COLO668 (cell line): ENCODE data around the gene PRDM16.
"Not testable (repeated sequence)": the region's sequence is repeated elsewhere in the genome, so short reads cannot be mapped to it uniquely, and the experiment has no call there.

Source experiments
- DNase-seq: peaks from one replicate; lab custom pipeline; 2025; ENCODE audit not compliant: unreplicated experiment; lab: John Stamatoyannopoulos, UW

The PRDM16 gene

GRCh38 chr1:3159121-3159520 lies 90.1 kb downstream of the PRDM16 start:
- DNase-seq, result no peak

GRCh38 chr1:3159996-3160395 lies 91.0 kb downstream of the PRDM16 start:
- no peak for DNase-seq

DNA sequence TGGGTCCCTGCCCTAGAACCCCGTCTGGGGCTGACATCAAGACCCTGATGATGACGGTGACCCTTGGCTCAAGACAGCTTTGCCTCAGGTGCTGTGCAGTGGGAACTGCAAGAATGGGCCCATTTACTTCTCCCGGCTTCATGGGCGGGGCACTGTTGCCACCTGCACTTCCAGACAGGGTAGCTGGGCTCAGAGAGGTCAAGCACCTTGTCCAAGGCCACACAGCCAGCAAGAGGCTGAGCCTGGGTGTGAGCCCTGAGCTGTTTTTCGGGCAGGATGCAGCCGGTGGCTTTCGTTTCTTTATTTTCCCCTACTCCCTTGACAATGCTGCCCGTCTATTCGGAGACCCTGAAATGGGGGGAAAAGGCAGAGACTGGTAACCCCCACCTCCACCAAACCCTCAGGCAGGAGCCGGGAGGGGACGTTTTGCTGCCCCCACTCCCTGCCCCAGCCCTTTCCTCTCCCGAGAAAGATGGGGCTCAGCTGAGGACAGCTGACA lies 91.7 kb downstream of the PRDM16 start:
- DNase-seq, result no peak

DNA sequence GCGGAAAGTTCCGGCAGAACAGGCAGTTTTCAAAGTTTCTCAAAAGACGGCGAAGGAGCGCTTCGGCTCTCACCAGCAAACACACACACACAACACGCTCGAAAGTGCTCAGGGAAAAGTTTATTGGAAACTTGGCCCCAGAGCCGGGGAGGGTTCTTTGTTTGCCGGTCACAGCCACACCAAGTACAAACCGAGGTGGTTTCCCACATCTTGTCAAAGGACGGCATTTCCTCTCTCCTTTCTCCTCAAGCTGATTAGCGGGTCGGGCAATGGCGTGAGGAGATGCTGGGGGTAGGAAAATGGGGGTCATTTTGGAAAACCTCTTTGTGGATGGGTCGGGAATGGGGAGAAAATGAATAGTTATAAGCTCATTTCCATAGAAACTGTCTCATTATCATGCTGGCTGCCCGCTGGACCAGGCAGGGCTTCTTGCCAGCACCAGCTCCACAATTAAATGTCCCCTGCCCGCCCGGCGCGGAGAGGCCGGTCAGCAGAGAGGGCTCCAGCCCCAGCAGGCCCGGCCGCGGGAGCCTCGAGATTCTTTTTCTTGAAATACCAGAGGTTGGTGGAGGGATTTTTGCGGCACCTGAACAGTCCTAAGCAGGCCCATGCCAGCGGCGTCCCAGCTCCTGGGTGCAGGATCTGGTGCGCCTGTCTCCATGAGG lies 92.3 kb downstream of the PRDM16 start:
- DNase-seq, result no peak

DNA sequence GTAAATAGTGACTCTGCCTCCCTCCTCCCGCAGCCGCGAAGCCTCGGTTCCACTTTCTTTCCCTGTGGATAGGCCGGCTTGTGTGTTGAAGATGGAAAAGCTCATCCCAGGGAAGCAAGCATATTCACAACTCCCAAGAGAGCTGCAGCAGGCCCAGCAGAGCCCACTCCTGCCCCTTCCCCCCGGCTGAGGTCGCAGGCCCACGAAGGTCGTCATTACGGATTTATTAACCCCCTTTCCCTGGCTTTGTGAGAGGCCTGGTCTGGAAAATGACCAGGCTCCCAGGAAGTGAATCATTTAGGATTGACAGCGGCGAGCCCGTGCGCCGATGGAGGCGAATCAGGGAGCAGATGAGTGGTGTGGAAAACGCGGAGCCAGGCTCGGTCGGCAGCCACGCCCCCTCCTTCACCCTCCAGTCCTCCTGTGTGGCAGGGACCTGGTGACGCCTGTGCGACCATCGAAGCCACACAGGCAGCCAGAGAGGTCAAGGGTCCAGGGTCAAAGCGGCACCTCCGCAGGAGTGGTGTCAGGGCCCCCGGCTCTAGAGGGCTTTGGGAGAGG lies 93.4 kb downstream of the PRDM16 start:
- DNase-seq, result no peak

- DNase-seq, result no peak
These were observed 94.4 kb downstream of the PRDM16 start for GRCh38 chr1:3163356-3163755.

DNA sequence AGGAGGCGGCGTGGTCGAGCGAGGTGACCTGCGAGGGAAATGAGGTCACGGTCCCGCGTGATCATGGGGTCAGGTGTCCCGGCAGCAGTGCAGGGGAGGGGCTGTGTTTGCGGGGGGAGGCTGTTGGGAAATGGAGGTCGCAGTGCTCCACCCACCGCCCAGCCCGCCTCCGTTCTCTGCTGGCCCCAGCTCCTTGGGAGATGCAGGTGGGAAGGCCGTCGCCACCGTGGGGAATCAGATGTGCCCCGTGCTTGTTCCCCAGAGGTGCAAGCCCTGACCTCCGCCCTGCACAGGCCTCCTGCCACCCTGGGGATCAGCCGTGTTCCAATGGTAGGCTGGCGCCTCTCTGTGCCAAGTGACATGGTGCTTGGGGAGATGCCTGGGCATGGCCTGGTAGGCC lies 95.7 kb downstream of the PRDM16 start:
- no peak for DNase-seq

DNA sequence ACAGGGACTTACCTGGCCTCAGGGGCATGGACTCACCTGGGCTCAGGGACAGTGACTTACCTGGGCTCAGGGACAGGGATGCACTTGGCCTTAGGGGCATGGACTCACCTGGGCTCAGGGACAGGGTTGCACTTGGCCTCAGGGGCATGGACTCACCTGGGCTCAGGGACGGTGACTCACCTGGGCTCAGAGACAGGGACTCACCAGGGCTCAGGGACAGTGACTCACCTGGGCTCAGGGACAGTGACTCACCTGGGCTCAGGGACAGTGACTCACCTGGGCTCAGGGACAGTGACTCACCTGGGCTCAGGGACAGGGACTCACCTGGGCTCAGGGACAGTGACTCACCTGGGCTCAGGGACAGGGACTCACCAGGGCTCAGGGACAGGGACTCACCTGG lies 96.2 kb downstream of the PRDM16 start:
- not testable (repeated sequence) for DNase-seq

- DNase-seq, result no peak
These were observed 97.4 kb downstream of the PRDM16 start for GRCh38 chr1:3166206-3166918.

DNA sequence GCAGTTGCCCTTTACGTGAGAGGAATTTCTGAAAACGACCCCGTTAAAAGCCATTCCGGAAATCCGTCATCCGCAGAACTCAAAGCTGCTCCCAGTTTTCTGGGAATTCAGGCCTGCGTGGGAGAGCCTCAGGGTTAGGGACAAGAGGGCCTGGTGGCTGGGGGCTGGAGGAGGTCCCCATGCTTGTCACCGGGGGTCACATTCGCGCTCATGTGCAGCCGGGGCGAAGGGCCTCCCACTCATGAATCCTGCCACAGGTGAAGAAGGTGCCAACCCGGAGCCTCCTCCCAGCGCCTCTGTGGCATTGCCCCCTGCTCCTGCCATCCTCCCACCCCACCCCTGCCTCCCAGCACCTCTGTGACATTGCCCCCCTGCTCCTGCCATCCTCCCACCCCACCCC lies 98.3 kb downstream of the PRDM16 start:
- DNase-seq, result no peak

- no peak for DNase-seq
These were observed 99.7 kb downstream of the PRDM16 start for GRCh38 chr1:3168678-3169077.

GRCh38 chr1:3169665-3170356 lies 100.8 kb downstream of the PRDM16 start:
- DNase-seq, result no peak

DNA sequence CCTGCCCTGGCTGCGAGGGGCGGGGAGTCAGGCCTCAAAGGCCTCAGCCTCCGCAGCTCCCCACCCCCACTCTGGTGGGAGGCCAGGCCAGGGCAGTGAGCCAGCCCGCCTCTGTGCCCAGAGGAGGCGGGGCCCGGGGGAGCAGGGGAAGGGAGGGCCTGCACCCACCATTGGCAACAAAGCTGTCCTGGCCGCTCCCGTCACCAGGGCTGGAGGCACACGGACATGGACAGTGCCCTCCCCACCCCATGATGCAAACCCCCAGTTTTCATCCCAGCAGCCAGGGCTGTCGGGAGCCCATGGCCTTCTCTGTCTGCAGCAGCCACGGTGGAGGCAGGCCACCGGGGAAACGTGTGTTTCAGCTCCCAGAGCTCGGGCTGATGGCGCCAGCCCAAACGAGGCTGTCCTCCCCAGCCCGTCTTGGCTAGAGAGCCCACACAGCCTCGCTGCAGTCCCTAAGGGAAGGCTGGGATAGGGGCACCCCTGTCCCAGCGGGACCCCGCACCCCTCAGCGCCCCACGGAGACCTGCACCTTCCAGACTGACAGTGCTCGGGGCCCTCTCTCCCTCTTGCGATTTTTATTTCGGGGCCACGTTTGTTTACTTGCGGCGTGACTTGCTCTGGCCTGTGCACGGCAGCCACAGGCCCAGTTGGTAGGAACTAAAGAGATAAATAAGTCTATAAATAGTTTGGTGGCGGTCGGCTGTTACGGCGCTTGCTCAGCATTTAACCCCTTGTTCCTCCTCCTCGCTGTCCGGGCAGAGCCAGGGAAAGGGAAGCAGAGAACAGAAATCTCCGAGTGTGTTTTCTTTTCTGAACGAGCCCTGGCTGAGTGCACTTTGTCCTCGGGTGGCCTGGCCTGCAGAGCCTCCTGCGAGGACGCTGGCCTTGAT lies 101.8 kb downstream of the PRDM16 start:
- DNase-seq, result no peak

DNA sequence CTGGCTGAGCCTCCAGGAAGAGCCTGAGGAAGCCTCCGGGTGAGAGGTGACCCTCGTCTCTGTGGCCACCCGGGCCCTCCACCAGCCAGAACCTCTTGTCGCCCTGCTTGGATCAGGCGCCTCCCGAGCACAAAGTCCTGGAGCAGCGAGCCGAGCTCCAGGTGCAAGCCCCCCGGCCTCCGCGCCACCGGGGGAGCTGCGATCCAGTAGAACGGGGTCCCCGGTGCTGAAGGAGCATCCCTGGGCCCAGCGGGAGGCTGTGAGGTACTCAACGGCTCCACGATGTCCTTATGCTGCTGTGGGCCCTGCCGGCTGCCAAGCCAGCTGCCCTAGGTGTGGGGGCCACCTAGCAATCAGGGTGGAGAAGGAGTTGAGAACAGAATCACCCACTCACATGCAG lies 102.8 kb downstream of the PRDM16 start:
- no peak for DNase-seq

GRCh38 chr1:3172431-3173380 lies 103.7 kb downstream of the PRDM16 start:
- no peak for DNase-seq

DNA sequence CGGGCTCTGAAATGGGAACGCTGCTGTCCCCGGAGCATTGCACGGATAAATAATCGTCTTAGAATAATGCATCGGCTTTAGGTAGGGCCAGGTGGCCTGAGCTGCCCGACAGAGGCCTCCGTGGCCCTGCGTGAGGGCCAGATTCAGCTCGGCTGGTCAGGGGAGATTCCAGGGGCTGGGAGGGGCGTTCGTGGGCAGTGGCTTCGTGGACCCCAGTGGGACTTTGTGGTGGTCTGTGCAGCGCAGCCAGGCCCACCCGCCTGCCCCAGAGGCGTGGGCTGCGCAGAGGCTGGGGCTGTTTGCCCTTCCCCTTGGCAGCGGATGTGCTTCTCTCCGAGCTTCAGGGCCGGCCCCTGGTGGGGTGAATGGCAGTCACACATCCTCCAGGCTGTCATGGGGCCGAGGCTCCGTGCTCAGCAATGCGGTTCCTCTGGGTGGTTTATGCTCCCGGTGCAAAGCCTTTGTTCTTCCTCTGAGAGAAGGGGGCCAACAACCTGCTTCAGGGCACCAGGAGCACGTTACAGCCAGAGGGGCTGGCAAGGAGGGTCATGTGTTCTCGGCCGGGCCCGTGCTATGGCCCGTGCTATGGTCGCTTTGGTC lies 104.5 kb downstream of the PRDM16 start:
- DNase-seq, result no peak

DNA sequence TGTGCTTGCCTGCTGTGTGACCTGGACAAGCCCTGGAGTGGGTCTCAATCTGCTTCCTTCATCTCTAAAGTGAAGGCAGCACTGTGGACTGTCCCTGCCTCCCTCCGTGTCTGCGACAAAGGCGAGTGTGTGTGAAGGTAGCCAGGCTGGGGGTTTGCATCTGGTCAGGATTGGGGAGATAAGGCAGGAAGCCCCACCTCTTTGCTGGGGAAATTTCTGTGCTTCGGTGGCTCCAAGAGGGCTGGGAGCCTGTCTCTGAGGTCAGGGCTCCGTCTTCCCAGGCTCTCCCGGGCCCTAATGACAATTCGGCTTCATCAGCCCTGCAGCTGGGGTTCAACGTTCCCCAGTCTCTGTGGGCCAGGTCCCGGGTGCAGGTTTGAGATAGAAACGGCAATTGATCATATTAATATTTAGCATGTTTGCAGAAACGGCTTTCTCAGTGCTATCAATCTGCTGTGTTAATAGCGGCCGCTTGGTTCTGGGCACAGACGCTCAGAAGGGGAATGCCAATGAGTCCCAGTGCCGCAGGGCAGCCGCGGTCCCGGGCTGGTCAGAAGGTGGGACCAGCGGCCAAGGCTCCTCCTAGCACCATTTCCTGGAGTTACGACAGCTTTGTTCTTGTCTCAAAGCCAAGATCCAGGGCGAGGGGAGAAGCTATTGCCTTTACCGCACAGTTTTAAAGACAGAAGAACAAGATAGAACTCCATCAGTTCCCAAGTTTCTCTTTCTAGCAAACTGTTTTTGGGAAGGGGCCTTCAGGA lies 105.7 kb downstream of the PRDM16 start:
- no peak for DNase-seq

DNA sequence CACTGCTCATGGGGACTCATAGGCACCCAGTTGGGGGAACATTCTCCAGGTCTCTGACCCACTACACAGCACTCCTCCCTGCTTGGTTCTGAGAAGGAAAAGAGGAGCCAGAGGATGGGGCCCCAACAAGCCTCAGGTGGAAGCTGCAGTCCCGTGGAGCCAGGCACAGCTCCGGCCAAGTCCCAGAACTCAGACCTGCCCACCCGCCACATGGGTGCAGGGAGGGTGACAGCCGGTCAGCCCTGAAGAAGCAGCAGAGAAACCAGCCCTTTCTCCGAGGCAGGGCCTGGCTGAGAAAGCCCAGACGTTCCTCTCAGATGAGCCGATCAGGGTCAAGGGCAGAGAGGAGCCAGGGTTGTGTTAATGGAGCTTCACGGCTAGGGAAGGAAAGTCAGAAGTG lies 106.5 kb downstream of the PRDM16 start:
- DNase-seq, result no peak

- no peak for DNase-seq
These were observed 107.0 kb downstream of the PRDM16 start for GRCh38 chr1:3176028-3176427.
